Right cardiac atrium (tissue), 5 donors: ENCODE data around the gene TEX54. TPM values are rescaled to one million over a fixed set of nuclear protein-coding genes. Genes with fewer than 3 reads are reported as not detected.

ENCODE experiments used
- microRNA-seq, 2 donors: library from miRNA; unstranded; fragments of <30 nt; microRNA quantifications; one replicate each; pipeline ENCODE4 v1.2.0, GENCODE V29; 2020 to 2021
- polyA plus RNA-seq: library from polyadenylated mRNA; stranded (reverse); fragments of 200-250 nt; gene quantifications from one replicate; pipeline ENCODE4 v1.2.3, GENCODE V29; 2013
- total RNA-seq, 4 donors: library from RNA; stranded (reverse); fragmentation: NEBNext Ultra II Directional; extraction: Animal tissue kit (Norgen Biotek cat#: 25700); gene quantifications; one replicate each; pipeline ENCODE4 v1.2.1, GENCODE V29; 2021
- donor health status: healthy with polysubstance abuse.
- donor health status: DM: no; HTN: yes; CAD: no.
- donor health status: DM: no; HTN: no; CAD: no.
- donor health status: DM: no; HTN: yes; CAD: no; lungs with severe emphysema.
- donor health status: DM: yes; HTN: yes; CAD: no.

Gene TEX54
- total and polyA plus RNA-seq, 5 donors: not detected

Small RNA genes within 50 kb of the gene (microRNA-seq; reads per million reads assigned to microRNA genes)
- gene MIR6514: 0.54 to 1.3 reads per million in 2 donors
- gene MIR6748: 0 reads per million in 2 donors

Other genes starting within 250 kb of the TEX54 start
- gene TUT1, start 241.3 kb downstream of the TEX54 start, total RNA-seq: 10 to 100 TPM in 3 of 4 donors, 1 to 10 TPM in 1; 8.0 to 15.3 (median 11.5) TPM
- 10.7 TPM for gene TUT1, start 241.3 kb downstream of the TEX54 start, polyA plus RNA-seq
- gene MTA2, start 231.0 kb downstream of the TEX54 start, total RNA-seq: 10 to 100 TPM; 34.8 to 47.6 (median 38.3) TPM
- 24.1 TPM for gene MTA2, start 231.0 kb downstream of the TEX54 start, polyA plus RNA-seq
- gene EML3, start 220.1 kb downstream of the TEX54 start, total RNA-seq: 10 to 100 TPM; 23.5 to 33.3 (median 26.7) TPM
- gene EML3, start 220.1 kb downstream of the TEX54 start, polyA plus RNA-seq: 23.9 TPM
- 1 to 10 TPM; 6.1 to 7.9 (median 6.6) TPM for gene ROM1, start 219.6 kb downstream of the TEX54 start, total RNA-seq
- 7.9 TPM for gene ROM1, start 219.6 kb downstream of the TEX54 start, polyA plus RNA-seq
- 10 to 100 TPM; 10.7 to 23.1 (median 16.7) TPM for gene B3GAT3, start 210.9 kb downstream of the TEX54 start, total RNA-seq
- 18.7 TPM for gene B3GAT3, start 210.9 kb downstream of the TEX54 start, polyA plus RNA-seq
- gene GANAB, start 186.2 kb downstream of the TEX54 start, total RNA-seq: 100 to 1,000 TPM; 112 to 137 (median 122) TPM
- 66.5 TPM for gene GANAB, start 186.2 kb downstream of the TEX54 start, polyA plus RNA-seq
- gene INTS5, start 179.5 kb downstream of the TEX54 start, total RNA-seq: 10 to 100 TPM; 10.4 to 13.3 (median 11.8) TPM
- 6.1 TPM for gene INTS5, start 179.5 kb downstream of the TEX54 start, polyA plus RNA-seq
- 10 to 100 TPM; 30.6 to 41.1 (median 35.2) TPM for gene C11orf98, start 167.6 kb downstream of the TEX54 start, total RNA-seq
- gene C11orf98, start 167.6 kb downstream of the TEX54 start, polyA plus RNA-seq: 79.7 TPM
- 1 to 10 TPM; 6.6 to 9.5 (median 7.3) TPM for gene CSKMT, start 167.5 kb downstream of the TEX54 start, total RNA-seq
- gene CSKMT, start 167.5 kb downstream of the TEX54 start, polyA plus RNA-seq: 5.2 TPM
- gene UQCC3, start 161.2 kb downstream of the TEX54 start, total RNA-seq: 1 to 10 TPM; 5.2 to 8.6 (median 6.5) TPM
- gene UQCC3, start 161.2 kb downstream of the TEX54 start, polyA plus RNA-seq: 12.9 TPM
- 1 to 10 TPM; 3.2 to 5.8 (median 3.6) TPM for gene LBHD1, start 160.6 kb downstream of the TEX54 start, total RNA-seq
- gene LBHD1, start 160.6 kb downstream of the TEX54 start, polyA plus RNA-seq: 7.3 TPM
- gene UBXN1, start 153.8 kb downstream of the TEX54 start, total RNA-seq: 10 to 100 TPM; 76.6 to 95.7 (median 83.6) TPM
- 101 TPM for gene UBXN1, start 153.8 kb downstream of the TEX54 start, polyA plus RNA-seq
- 1 to 10 TPM; 1.4 to 3.3 (median 2.3) TPM for gene LRRN4CL, start 143.3 kb downstream of the TEX54 start, total RNA-seq
- gene LRRN4CL, start 143.3 kb downstream of the TEX54 start, polyA plus RNA-seq: 3.0 TPM
- 10 to 100 TPM; 20.0 to 27.6 (median 26.5) TPM for gene BSCL2, start 125.4 kb downstream of the TEX54 start, total RNA-seq
- gene BSCL2, start 125.4 kb downstream of the TEX54 start, polyA plus RNA-seq: 34.3 TPM
- not detected for gene GNG3, start 125.2 kb downstream of the TEX54 start, total RNA-seq
- 0.57 TPM for gene GNG3, start 125.2 kb downstream of the TEX54 start, polyA plus RNA-seq
- 10 to 100 TPM; 29.3 to 37.2 (median 35.5) TPM for gene HNRNPUL2, start 105.4 kb downstream of the TEX54 start, total RNA-seq
- gene HNRNPUL2, start 105.4 kb downstream of the TEX54 start, polyA plus RNA-seq: 33.2 TPM
- 10 to 100 TPM; 11.7 to 17.0 (median 14.6) TPM for gene TTC9C, start 104.4 kb downstream of the TEX54 start, total RNA-seq
- 18.4 TPM for gene TTC9C, start 104.4 kb downstream of the TEX54 start, polyA plus RNA-seq
- 10 to 100 TPM in 2 of 4 donors, 1 to 10 TPM in 2; 7.8 to 14.5 (median 9.5) TPM for gene ZBTB3, start 78.7 kb downstream of the TEX54 start, total RNA-seq
- 4.0 TPM for gene ZBTB3, start 78.7 kb downstream of the TEX54 start, polyA plus RNA-seq
- gene POLR2G, start 71.3 kb downstream of the TEX54 start, total RNA-seq: 10 to 100 TPM; 34.4 to 43.3 (median 37.4) TPM
- gene POLR2G, start 71.3 kb downstream of the TEX54 start, polyA plus RNA-seq: 51.1 TPM
- gene TAF6L, start 61.4 kb downstream of the TEX54 start, total RNA-seq: 10 to 100 TPM in 1 of 4 donors, 1 to 10 TPM in 3; 8.0 to 17.1 (median 9.6) TPM
- gene TAF6L, start 61.4 kb downstream of the TEX54 start, polyA plus RNA-seq: 10.4 TPM
- gene TMEM179B, start 45.4 kb downstream of the TEX54 start, total RNA-seq: 10 to 100 TPM; 19.2 to 21.8 (median 19.7) TPM
- 29.7 TPM for gene TMEM179B, start 45.4 kb downstream of the TEX54 start, polyA plus RNA-seq
- 10 to 100 TPM; 12.7 to 17.2 (median 16.3) TPM for gene TMEM223, start 40.8 kb downstream of the TEX54 start, total RNA-seq
- 29.5 TPM for gene TMEM223, start 40.8 kb downstream of the TEX54 start, polyA plus RNA-seq
- 10 to 100 TPM; 40.3 to 56.4 (median 47.1) TPM for gene NXF1, start 27.4 kb downstream of the TEX54 start, total RNA-seq
- 45.8 TPM for gene NXF1, start 27.4 kb downstream of the TEX54 start, polyA plus RNA-seq
- 10 to 100 TPM; 20.1 to 27.8 (median 21.8) TPM for gene STX5, start 790 bp downstream of the TEX54 start, total RNA-seq
- 14.4 TPM for gene STX5, start 790 bp downstream of the TEX54 start, polyA plus RNA-seq
- 10 to 100 TPM; 24.8 to 28.7 (median 26.6) TPM for gene WDR74, start 6.7 kb upstream of the TEX54 start, total RNA-seq
- 17.9 TPM for gene WDR74, start 6.7 kb upstream of the TEX54 start, polyA plus RNA-seq
- gene SLC3A2, start 48.1 kb upstream of the TEX54 start, total RNA-seq: 10 to 100 TPM; 40.2 to 64.1 (median 40.5) TPM
- gene SLC3A2, start 48.1 kb upstream of the TEX54 start, polyA plus RNA-seq: 28.1 TPM
- under 1 TPM in 2 of 4 donors, not detected in 2; 0.09 to 0.24 TPM for gene CHRM1, start 88.5 kb upstream of the TEX54 start, total RNA-seq
- gene CHRM1, start 88.5 kb upstream of the TEX54 start, polyA plus RNA-seq: 0.07 TPM
- not detected for gene SLC22A6, start 152.1 kb upstream of the TEX54 start, total RNA-seq
- gene SLC22A6, start 152.1 kb upstream of the TEX54 start, polyA plus RNA-seq: not detected
- not detected for gene SLC22A8, start 183.0 kb upstream of the TEX54 start, total RNA-seq
- not detected for gene SLC22A8, start 183.0 kb upstream of the TEX54 start, polyA plus RNA-seq